ENCODE measurements around the gene TSHZ2.

TSHZ2 gene

DNA sequence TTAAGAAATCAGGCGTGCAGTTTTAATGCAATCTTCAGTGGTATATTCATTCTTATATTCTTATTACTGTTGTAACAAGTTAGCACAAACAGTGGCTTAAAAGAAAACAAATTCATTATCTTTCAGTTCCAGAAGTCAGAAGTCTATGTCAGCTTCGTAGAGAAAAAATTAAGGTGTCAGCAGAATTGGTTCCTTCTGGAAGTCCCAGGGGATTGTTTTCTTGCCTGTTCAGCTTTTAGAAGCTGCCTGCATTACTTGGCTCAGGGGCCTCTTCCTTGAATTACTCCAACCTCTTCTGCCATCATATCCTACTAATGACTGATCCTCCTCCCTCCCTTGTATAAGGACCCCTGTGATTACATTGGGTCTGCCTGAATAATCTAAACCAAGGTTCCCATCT is 377.6 kb downstream of the TSHZ2 start:
- H3K4me3 ChIP-seq (ENCODE audit: low read depth, low read length): no peak overlapping the region
- DNase-seq (ENCODE audit: low read depth, low spot score): no peak
- in situ Hi-C loops (cut with HindIII; ENCODE audit: low sequenced_read_pairs): no loop called here
- TF ChIP-seq, protein P1, sequence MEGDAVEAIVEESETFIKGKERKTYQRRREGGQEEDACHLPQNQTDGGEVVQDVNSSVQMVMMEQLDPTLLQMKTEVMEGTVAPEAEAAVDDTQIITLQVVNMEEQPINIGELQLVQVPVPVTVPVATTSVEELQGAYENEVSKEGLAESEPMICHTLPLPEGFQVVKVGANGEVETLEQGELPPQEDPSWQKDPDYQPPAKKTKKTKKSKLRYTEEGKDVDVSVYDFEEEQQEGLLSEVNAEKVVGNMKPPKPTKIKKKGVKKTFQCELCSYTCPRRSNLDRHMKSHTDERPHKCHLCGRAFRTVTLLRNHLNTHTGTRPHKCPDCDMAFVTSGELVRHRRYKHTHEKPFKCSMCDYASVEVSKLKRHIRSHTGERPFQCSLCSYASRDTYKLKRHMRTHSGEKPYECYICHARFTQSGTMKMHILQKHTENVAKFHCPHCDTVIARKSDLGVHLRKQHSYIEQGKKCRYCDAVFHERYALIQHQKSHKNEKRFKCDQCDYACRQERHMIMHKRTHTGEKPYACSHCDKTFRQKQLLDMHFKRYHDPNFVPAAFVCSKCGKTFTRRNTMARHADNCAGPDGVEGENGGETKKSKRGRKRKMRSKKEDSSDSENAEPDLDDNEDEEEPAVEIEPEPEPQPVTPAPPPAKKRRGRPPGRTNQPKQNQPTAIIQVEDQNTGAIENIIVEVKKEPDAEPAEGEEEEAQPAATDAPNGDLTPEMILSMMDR (IDR thresholded peaks at IDR 0.05; ENCODE audit: low read depth, low read length): no peak

DNA sequence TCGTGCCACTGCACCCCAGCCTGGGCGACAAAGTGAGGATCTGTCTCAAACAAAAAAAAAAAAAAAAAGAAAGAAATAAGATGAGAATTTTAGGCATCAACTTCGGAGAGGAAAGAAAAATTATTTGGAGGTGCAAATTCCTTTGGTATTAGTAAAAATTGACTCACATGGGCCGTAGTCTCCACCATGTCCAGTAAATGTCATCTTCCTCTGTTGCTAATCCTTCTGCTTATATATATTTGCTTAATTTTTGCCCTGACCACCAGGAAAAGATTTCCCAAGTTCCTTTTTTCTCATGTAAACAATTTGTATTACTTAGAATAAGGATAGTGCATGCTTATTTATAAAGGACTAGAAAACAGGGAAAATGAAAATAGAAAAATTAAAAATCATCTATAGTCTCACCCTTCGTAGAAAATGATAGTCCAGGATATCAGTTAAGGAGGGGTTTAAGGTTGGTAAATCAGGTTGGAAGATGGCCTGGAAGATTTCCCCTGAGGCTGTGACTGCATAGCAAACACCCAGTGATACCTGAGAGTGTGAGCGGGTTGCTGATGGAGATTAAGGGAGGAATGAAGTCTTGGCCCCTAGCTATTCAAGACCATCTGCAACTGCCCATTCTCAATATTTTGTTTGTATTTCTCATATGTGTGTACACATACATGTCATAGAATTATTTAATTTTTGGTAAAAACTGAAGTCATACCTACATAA is 380.7 kb downstream of the TSHZ2 start:
- no peak overlapping the region for H3K4me3 ChIP-seq (ENCODE audit: low read depth, low read length)
- no peak for DNase-seq (ENCODE audit: low read depth, low spot score)
- TF ChIP-seq, protein P1 (IDR thresholded peaks at IDR 0.05; ENCODE audit: low read depth, low read length): no peak
- in situ Hi-C loops (cut with HindIII; ENCODE audit: low sequenced_read_pairs): no loop called here

DNA sequence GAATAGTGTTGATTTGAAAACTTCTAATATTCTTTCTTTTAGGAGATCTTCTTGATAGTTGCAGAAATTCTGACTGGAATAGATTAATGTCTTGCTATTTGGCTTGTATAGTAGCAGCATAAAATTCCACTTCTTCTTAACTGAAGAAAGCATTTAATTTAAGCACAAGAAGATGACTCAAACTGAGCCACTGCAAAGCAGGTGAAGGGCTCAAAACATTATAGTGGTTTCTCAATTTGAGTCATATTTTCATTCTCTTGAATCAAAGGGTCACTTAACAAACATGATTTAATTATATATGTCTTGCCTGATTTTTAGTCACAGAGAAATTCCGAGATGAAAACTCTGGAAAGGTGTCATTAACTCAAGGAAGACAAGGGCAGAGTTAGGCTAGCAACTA is 382.2 kb downstream of the TSHZ2 start:
- TF ChIP-seq, protein P1 (IDR thresholded peaks at IDR 0.05; ENCODE audit: low read depth, low read length): no peak
- no peak for DNase-seq (ENCODE audit: low read depth, low spot score)
- in situ Hi-C loops (cut with HindIII; ENCODE audit: low sequenced_read_pairs): no loop called here
- H3K4me3 ChIP-seq (ENCODE audit: low read depth, low read length): no peak overlapping the region

DNA sequence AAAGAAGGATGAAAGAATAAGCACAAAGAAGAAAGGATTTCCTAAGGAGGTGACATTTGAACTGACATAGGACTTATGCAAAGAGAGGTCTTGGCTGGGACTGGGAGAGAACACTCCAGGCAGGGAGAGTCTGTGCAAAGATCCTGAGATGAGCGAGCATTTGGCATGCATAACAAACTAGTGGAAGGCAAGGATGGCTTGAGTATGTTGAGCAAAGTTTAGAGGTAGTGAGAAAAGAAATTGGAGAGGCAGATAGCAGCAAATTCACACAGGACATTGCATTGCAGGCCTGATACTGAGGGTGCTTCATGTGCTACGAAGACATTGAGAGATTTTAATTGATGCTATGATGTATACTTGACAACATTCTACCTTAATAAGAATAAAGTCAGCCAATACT is 383.6 kb downstream of the TSHZ2 start:
- TF ChIP-seq, protein P1 (IDR thresholded peaks at IDR 0.05; ENCODE audit: low read depth, low read length): no peak
- H3K4me3 ChIP-seq (ENCODE audit: low read depth, low read length): no peak overlapping the region
- no peak for DNase-seq (ENCODE audit: low read depth, low spot score)
- in situ Hi-C loops (cut with HindIII; ENCODE audit: low sequenced_read_pairs): no loop called here

GRCh38 chr20:53359425-53359824 is 387.3 kb downstream of the TSHZ2 start:
- DNase-seq (ENCODE audit: low read depth, low spot score): no peak
- H3K4me3 ChIP-seq (ENCODE audit: low read depth, low read length): no peak overlapping the region
- TF ChIP-seq, protein P1 (IDR thresholded peaks at IDR 0.05; ENCODE audit: low read depth, low read length): no peak
- in situ Hi-C loops (cut with HindIII; ENCODE audit: low sequenced_read_pairs): no loop called here

DNA sequence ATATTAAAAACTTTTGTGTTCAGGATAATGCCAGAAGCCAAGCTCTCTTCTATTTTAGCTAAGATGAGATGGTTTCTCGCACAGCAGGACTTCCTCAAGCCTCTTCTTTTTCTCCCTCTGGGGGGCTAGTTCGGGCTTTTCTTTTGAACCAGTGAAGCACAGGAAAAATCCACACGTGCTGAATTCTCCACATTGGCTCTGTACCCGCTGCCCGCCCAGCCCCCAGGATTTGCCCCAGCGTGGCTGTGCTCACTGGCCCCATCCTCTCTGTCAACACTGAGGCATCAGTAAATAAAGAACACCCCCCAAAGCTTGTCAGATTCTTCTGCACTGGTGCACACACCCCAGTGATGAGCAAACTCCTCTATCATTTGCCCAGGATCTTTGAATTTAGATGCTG is 388.7 kb downstream of the TSHZ2 start:
- in situ Hi-C loops (cut with HindIII; ENCODE audit: low sequenced_read_pairs): no loop called here
- TF ChIP-seq, protein P1 (IDR thresholded peaks at IDR 0.05; ENCODE audit: low read depth, low read length): no peak
- no peak overlapping the region for H3K4me3 ChIP-seq (ENCODE audit: low read depth, low read length)
- DNase-seq (ENCODE audit: low read depth, low spot score): no peak
